GM19035 (cell line): Measurements from ENCODE around the gene LRRC2.

Source experiments
- ATAC-seq: cut with Tn5 transposase; IDR thresholded peaks from one replicate; pipeline ENCODE4 v1.9.1; 2021; ENCODE audit not compliant: unreplicated experiment

Gene LRRC2

DNA sequence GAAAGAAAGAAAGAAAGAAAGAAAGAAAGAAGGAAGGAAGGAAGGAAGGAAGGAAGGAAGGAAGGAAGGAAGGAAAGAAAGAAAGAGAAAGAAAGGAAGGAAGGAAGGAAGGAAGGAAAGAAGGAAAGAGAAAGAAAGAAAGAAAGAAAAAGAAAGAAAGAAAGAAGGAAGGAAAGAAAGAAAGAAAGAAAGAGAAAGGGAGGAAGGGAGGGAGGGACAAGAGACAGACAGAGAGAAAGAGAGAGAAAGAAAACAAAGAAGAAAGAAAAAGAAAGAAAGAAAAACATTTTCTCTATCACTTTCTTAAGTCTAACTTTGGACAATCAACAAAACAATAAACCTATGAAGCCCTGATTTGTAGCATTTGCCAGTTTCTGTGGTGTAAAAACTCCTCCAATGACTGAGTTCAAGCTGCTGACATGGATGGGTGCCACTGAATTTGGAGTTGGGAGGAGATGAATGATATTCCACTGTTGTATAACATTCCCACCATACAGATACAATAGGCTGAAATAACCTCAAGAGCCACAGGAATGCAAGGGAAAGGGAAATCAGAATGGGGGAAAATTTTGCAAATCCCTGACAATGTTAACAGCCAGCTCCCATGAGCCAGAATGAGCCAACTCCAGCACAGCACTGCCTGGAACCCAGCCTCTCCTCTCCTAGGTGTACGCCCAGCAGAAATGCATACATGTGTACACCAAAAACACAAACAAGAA, 83.3 kb downstream of the LRRC2 start:
- no peak for ATAC-seq

DNA sequence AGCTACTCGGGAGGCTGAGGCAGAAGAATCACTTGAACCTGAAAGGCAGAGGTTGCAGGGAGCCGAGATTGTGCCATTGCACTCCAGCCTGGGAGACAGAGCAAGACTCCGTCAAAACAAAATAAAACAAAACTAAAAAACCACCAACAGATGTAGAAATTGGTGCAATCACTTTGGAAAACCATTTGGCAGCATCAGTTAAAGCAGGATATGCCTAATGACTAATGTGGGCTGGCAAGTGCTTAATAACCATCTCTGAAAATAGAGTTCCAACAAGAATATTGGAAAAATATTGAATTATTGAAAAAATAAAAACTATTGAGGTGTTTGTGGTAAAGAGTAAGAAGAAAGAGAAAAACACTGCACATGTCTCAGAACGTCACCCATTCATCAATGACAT, 84.5 kb downstream of the LRRC2 start:
- no peak for ATAC-seq

DNA sequence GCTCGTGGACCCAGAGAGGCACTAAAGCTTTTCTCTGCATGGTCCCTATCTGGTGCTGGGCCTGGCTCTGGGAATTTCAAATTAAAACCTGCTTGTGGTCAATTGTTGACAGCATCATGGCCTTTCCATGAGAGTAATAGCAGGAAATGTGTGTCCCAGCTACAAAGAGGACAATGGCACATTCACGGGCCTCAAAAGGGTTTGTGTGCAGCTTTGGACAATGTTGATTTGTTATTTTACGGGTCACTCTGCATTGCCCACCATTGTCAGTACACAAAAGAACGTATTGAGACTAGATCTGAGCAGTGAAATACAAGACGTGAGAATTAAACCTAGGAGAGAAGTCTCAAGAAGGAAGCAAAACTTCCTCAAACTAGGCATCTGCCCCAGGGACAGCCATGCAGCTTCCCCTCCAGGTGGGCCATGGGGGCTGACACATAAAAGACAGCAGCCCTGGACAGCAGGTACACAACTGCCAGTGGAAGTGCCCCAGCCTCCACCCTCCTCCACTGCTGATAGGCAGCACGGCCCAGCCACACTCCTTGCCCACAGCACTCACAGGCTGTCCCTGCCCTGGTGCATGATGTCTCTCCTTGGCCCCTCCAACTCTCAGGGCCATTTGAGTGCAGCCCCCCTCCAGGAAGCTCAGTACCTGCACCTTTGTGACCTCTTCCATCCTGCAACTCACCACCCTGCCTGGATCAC, 85.5 kb downstream of the LRRC2 start:
- ATAC-seq: no peak

DNA sequence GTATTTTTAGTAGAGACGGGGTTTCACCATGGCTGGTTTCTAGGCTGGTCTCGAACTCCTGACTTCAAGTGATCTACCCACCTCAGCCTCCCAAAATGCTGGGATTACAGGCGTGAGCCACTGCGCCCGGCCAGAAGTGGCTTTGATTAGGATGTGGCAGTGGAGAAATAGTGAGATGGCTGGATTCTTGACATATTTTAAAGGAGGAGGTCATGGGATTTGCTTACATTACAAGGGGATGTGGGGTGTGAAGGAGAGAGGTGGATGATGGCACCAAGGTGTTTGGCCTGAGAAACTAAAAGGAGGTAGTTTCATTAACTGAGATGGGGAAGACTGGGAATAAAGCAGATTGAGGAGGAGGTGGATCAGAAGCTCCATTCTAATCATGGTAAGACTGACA, 86.4 kb downstream of the LRRC2 start:
- ATAC-seq: no peak

DNA sequence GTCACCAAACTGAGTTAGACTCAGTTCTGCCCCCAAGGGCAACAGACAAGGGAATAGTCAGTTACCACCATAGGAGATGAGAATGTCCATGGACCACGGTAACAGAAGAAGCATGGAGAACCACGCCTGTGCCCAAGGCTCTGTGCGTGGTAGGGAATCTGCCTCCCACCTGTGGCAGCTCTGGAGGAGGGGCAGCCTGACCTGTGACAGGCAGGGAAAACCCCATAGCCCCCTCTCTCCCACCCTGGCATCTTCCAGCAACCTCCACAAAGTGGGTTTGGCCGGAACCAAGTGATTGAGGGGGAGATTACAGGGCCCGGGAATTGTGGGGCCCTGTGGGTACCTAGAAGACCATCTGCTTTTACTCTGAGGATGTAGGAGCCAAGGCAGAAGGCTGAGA, 87.1 kb downstream of the LRRC2 start:
- no peak for ATAC-seq

DNA sequence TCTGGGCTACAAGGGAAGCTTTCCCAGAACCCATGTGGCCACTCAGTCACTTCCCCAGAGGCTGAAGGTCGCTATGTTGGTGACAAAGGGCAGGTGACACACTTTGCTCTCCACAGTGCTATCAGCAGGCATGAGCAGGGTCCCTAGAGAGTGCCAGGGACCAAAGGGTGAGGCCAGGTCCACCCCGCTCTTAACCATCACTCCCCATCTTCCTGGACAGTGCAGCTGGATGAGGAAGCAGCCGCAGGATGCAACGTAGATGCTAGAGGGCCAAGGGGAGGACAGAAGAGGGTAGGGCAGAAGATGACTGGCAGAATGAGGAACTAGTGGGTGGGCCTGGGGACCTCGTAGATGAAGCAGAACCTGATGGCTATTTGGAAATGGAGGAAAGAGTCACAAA, 87.8 kb downstream of the LRRC2 start:
- no peak for ATAC-seq

DNA sequence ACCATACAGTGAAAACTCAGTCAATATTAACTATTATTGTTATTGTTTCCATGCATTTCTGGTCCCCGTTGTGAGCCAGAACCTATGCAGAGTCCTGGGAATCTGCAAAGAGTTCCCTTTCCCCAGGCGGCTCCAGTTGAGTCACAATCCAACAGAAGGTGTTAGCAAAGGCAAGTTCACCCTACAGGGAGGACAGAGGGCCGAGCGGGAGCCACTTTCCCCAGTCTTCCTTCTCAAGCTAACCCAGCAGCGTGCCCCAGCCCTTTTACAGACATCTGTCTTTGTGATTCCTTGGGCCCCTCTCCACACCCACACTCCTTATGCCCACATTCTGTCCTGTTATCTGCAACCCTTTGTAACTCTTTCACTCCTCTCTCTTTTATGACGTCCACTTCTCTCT, 88.3 kb downstream of the LRRC2 start:
- ATAC-seq: no peak

DNA sequence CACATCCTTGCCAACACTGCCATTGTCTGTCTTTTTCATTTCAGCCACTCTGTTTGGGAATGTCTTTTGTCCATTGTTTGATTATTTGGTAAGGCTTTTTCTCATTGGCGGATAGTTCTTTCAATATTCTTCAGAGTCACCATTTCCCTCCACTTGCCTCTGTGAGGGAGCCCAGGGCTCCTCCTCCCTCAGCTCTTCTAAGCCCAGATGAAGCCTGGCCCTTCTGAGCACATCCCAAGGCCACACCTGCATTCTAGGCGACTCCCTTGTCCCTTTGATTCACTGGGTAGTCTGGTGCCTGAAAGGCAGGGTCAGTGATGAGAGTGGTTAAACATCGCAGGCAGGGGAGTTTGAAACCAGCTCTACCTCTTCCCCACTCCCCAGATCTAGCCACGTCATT, 89.0 kb downstream of the LRRC2 start:
- ATAC-seq: no peak

DNA sequence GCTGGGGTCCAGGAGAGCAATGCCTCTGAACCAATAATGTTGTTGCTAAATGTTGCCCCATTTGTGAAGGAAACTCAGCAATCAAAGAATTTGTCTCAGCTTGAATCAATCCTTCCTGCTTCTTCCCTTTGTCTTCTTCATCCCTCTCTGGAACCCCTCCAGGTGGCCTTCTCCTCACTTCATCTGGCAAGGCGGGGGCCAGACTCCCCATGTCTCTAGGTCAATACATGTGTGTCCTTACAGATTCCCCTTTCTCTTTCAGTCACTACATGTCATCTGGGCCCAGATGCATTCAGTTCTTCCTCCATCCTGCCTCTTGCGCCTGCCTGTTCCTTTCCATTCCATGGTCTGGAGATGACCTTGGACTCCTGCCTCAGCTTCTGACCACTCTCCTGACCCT, 93.4 kb downstream of the LRRC2 start:
- ATAC-seq: no peak

DNA sequence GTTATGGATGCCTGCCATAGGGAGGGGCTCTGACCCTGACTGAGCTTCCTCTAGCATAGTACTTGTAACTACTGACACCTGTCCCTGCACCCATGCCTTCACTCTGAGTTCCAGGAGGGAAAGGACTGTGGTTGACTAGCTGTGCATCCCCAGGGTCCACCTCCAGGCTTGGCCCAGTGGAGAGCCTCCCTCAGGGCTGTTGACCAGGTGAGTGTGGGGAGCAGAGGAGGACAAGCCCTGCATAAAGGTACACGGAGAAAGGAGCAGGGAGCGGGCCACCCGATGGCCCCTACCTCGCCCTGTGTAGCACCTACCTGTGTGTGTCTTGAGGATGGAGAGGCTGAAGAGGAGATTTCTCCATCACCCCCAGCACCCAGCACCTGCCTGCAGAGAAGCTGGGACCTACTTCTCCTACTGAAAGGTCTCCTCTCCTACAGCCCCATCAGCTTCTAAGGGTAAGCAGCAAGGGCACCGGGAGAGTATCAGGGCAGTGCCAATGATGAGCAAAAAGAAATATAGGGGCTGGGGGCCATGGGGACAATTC, 94.7 kb downstream of the LRRC2 start:
- ATAC-seq: no peak

DNA sequence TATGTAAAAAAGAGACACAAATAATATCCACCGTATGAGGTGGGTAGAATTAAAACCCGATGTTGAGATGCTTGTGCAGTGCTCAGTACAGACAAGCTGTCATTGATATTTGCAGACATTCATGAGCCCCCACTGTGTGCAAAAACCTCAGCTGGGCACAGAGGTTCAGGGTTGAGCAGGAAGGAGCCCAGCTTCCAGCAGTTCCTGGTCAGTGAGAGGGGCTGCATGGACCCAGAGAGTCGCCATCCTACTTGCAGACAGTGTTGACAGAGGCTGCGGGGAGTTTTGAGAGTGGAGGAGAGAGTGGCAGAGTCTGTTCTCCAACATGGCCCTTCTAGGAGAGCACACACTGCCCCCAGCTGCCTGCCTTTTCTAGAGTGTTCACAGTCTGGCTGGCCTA, 95.3 kb downstream of the LRRC2 start:
- no peak for ATAC-seq

DNA sequence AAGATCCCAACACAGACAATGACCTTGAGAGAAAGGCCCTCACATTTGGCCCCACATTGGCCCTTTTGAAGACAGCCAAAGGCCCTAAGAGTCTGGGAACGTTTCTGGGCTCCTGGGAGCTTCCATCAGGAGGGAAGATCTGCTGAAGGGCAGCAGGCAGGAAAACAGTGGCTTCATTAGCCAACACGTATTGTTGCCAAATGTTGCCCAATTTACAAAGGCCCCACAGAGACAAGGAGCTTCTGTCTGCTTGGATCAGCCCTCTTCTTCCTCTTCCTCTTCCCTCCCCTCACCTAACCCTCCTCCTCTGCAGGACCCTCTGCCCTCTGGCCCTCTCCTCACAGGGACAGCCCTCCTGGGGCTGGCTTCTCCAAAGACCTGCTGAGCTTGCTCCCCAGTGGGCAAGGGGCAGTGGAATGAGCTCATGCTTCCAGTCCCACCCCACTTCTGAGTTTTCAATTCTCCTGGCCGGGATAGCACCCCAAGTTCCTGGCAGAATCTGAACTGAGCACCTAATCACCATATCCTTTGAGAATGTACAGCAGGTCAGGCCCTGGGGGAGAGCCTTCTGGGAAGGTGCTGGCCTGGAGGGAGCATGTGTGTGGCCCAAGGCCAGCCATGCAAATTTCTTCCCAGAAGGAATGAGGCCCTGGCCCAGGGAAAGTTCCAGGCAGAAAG, 96.3 kb downstream of the LRRC2 start:
- ATAC-seq: no peak

DNA sequence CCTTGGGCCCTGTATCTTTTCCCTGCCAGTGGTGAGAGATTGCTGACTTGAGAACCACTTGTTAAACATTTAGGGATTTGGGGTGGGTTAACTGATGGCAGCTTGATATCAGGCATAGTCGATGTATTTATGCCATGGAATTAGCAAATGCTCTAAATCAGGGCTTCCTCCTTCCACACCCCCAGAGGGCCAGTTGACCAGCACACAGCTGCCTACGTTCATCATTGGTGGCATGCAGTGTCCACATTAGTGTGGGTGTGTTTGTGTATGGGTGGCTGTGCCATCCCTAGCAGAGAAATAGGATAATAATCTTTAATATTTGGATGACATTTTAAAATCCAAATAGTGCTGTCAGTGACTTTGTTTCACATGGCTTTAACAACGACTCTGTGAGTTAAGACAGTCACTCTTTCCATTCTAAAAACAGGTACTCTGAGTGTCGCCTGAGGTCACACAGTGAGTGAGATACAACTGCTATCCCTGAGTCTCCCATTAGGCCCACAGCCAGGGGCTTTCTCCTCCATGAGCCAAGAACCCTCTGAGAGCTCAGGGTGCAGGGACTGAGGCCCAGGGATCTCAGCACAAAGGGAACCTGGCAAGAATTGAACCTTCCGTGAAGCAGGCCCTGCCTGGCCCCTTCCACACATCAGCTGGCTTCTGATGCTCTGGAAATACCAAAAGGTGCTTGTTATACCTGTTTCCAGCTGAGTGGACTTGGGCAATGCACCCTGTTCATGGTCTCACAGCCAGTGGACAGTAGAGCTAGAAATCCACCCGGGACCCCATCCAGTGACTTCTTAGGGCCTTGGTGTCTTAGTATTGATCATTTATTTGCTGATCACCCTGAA, 97.1 kb downstream of the LRRC2 start:
- ATAC-seq: no peak

DNA sequence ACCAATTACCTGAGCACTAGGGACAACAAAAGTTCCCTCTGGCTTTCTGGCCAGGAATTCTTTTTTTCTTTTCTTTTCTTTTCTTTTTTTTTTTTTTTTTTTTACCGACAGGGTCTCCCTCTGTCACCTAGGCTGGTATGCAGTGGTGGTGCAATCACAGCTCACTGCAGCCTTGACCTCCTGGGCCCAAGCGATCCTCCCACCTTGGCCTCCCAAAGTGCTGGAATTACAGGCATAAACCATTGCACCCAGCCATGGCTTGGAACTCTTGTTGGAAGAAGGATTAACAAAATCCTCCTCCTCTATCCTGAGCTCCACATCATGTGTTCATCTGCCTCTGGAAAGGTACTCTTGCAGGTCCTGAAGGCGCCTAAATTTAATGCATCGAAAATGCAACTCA, 98.5 kb downstream of the LRRC2 start:
- no peak for ATAC-seq

DNA sequence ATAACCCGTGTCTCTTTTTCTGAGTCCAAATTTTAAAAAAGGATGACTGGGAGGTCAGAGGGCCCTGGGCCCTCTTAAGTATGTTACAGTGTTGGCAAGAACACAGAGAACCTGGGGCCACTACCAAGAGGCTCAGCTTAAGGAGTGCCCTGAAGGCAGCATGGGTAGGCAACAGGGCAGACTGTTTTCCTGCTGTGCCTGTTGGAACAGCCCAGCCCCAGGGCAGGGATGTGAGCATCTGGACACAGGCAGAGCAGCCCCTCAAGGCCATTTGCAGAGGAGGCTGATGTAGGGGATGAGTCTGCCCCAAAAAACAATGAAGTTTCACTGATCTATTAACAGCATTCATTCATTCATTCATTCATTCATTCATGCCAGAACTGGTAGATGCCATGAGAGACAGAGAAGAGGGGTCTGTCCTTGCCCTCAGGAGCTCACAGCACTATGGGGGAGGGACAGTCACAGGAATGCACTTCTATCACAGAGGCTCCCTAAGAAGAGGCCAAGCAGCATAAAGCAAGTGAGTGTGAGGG, 99.2 kb downstream of the LRRC2 start:
- ATAC-seq: no peak

DNA sequence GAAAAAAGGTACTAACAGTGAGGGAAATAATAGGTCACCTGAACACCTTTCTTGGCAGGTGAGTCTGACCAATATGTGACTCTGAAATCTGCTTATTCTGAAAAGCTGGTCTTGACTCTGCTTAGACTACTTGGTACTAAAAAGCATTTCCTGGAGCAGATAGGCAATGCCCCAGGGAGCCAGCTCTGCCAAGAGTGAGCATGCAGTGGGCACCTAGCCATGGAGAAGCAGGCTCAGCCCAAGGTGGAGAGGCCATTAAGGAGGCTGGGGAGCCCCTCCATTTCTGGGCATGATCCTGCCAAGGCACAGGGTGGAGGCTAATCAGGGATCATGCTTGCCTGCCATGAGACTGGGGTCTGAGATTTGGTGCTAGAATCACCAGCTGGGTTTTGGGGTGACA, 99.8 kb downstream of the LRRC2 start:
- ATAC-seq: no peak
